ENCODE results near the gene HYAL1.
A peak's percentile ranks its signal among the peaks of the same experiment; 100 is the strongest.
"Not testable (repeated sequence)": the region's sequence is repeated elsewhere in the genome, so short reads cannot be mapped to it uniquely, and the experiment has no call there.

HYAL1 gene

DNA sequence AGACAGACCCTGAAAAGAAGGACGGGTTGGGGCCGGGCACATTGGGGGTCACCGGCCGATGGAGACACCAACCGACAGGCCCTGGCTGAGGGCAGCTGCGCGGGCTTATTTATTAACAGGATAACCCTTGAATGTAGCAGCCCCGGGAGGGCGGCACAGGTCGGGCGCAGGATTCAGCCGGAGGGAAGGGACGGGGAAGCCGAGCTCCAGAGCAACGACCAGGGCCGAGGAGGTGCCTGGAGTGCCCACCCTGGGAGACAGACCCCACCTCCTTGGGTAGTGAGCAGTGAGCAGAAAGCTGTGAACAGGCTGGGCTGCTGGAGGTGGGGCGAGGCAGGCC is 26.6 kb downstream of the HYAL1 start:
- Mint-ChIP-seq H3K36me3 (no peaks in the 10 kb centered on the region), H3K4me3 (no peak overlapping the region), H3K9me3 (no peaks in the 10 kb centered on the region), H3K27me3 (peaks cover 19% of the 10 kb centered on the region), H3K27ac (no peak overlapping the region), H3K4me1 (peaks cover 26% of the 10 kb centered on the region)

DNA sequence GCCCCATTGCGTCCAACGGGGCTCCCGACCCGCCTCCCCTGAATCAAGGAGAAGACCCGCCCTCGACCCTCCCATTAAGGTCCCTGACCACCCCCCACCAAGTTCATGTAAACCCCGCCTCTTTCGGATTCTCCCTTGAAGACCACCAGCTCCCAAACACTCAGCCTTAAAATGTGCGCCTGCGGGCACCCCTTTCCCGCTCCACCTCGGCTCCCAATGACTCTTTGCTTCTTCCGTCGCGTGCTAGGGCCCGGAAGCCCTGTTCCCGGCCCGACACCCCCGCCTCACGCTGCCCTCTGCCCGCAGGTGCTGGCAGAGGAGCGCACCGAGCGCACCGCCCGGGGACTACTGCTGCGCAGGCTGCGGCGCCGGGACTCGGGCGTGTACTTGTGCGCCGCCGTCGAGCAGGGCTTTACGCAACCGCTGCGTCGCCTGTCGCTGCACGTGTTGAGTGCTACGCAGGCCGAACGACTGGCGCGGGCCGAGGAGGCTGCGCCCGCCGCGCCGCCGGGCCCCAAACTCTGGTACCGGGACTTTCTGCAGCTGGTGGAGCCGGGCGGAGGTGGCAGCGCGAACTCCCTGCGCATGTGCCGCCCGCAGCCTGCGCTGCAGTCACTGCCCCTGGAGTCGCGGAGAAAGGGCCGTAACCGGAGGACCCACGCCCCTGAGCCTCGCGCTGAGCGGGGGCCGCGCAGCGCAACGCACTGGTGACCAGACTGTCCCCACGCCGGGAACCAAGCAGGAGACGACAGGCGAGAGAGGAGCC is 27.2 kb downstream of the HYAL1 start:
- H3K4me3 Mint-ChIP-seq: peak overlapping the region; percentile 79
- no peak overlapping the region for H3K27ac Mint-ChIP-seq
- H3K36me3 Mint-ChIP-seq: no peaks in the 10 kb centered on the region
- H3K9me3 Mint-ChIP-seq: no peaks in the 10 kb centered on the region
- peaks cover 26% of the 10 kb centered on the region for H3K4me1 Mint-ChIP-seq
- H3K27me3 Mint-ChIP-seq: peaks cover 19% of the 10 kb centered on the region

DNA sequence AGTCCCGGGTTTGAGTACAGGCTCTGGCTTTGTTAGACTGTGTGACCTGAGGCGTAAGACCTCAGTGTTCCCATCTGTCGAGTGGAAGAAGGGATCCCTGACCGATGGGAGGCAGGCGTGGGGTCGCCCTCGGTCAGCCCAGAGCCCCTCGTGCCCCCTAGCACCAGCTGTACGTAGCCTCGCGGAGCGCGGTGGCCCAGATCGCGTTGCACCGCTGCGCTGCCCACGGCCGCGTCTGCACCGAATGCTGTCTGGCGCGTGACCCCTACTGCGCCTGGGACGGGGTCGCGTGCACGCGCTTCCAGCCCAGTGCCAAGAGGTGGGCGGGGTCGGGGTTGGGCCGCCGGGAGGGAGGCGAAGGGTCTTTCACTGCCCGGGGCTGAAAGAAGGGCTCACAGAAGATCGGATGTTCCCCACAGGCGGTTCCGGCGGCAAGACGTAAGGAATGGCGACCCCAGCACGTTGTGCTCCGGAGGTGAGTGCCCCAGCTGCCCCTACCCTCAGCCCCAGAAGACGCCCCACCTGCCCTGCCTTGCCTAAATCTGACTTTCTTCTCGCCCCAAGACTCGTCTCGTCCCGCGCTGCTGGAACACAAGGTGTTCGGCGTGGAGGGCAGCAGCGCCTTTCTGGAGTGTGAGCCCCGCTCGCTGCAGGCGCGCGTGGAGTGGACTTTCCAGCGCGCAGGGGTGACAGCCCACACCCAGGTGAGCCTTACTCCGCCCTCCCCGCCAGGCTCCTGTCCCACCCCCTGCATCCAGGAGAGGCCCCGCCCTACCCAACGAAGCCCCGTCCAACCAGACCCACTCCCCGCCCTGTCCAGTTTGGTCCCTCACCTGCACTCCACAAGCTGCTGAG is 28.0 kb downstream of the HYAL1 start:
- peaks cover 26% of the 10 kb centered on the region for H3K4me1 Mint-ChIP-seq
- peaks cover 19% of the 10 kb centered on the region for H3K27me3 Mint-ChIP-seq
- H3K4me3 Mint-ChIP-seq: peak overlapping the region; percentile 79
- peak overlapping the region; percentile 30 for H3K27ac Mint-ChIP-seq
- H3K9me3 Mint-ChIP-seq: no peaks in the 10 kb centered on the region
- no peaks in the 10 kb centered on the region for H3K36me3 Mint-ChIP-seq

DNA sequence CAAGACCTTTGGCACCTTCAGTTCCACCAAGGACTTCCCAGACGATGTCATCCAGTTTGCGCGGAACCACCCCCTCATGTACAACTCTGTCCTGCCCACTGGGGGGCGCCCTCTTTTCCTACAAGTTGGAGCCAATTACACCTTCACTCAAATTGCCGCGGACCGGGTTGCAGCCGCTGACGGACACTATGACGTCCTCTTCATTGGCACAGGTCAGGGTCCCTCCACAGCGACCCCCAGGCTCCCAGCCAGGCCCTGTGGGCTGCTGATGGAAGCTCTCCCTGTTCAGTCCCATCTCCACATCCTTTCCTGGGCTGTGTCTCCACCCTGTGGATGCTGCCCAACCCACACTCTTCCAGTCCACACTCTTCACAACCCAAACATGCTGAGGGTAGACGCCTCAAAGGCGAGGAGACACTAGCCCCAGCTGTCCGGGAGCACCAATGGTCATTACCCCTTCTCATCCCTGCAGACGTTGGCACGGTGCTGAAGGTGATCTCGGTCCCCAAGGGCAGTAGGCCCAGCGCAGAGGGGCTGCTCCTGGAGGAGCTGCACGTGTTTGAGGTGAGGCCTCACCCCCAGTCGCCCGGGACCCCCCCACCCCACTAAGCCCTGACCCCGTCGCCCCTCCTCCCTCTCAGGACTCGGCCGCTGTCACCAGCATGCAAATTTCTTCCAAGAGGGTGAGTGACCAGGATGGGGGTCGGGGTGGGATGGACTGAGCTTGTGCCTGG is 28.8 kb downstream of the HYAL1 start:
- Mint-ChIP-seq H3K9me3 (no peaks in the 10 kb centered on the region), H3K27me3 (peaks cover 19% of the 10 kb centered on the region), H3K4me3 (peak overlapping the region; percentile 33), H3K4me1 (peaks cover 26% of the 10 kb centered on the region), H3K27ac (no peak overlapping the region), H3K36me3 (no peaks in the 10 kb centered on the region)

DNA sequence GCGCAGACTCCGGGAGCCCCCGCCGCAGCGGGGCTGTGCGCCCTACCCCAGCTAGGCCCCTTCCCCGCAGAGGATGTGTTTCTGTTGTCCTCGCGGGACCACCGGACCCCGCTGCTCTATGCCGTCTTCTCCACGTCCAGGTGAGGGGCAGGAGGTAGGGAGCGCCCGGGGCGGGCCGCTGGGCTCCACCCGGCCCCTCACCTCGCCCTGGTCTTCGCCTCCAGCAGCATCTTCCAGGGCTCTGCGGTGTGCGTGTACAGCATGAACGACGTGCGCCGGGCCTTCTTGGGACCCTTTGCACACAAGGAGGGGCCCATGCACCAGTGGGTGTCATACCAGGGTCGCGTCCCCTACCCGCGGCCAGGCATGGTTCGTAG is 29.7 kb downstream of the HYAL1 start:
- H3K27ac Mint-ChIP-seq: no peak overlapping the region
- H3K4me3 Mint-ChIP-seq: no peak overlapping the region

DNA sequence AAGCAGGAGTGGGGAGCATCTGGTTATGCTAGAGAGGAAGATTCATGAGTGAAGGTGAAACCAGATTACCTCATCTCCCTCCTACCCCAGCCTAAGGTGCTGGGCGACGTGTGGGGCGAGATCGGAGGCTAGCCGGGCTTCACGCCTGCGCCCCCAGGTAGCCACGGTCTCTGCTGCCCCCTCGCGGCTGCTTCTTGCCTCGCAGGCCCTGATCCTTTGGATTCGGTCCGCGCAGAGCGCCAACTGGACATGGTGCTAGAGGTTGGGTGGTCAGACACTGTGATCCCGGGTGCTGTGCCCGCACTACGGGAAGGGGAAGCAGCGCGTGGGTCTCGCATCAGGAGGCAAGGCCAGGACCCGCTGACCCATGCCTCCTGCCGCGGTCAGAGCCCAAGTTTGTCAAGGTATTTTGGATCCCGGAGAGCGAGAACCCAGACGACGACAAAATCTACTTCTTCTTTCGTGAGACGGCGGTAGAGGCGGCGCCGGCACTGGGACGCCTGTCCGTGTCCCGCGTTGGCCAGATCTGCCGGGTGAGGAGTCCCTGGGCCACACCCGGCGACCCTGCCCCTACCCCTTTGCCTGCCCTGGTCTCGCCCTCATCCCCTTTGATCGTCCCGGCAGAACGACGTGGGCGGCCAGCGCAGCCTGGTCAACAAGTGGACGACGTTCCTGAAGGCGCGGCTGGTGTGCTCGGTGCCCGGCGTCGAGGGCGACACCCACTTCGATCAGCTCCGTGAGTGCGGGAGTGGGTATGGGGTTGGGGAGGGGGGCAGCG is 30.3 kb downstream of the HYAL1 start:
- H3K27ac Mint-ChIP-seq: peak overlapping the region; percentile 68
- peaks cover 19% of the 10 kb centered on the region for H3K27me3 Mint-ChIP-seq
- no peaks in the 10 kb centered on the region for H3K36me3 Mint-ChIP-seq
- H3K4me3 Mint-ChIP-seq: peak overlapping the region; percentile 69
- no peaks in the 10 kb centered on the region for H3K9me3 Mint-ChIP-seq
- peaks cover 26% of the 10 kb centered on the region for H3K4me1 Mint-ChIP-seq

More for the DNA sequence above, 29.7 kb downstream of the HYAL1 start:
- peaks cover 19% of the 10 kb centered on the region for H3K27me3 Mint-ChIP-seq
- no peaks in the 10 kb centered on the region for H3K9me3 Mint-ChIP-seq
- H3K36me3 Mint-ChIP-seq: no peaks in the 10 kb centered on the region
- peaks cover 26% of the 10 kb centered on the region for H3K4me1 Mint-ChIP-seq

DNA sequence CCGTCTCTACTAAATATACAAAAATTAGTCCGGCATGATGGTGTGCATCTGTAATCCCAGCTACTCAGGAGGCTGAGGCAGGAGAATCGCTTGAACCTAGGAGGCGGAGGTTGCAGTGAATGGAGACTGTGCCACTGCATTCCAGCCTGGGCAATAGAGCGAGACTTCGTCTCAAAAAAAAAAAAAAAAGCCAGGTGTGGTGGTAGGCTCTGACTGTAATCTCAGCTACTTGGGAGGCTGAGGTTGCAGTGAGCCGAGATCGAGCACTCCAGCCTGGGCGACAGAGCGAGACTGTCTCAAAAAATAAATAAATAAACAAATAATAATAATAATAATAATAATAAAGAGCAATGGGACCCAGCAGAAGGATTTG is 30.9 kb downstream of the HYAL1 start:
- not testable (repeated sequence) for H3K9me3 Mint-ChIP-seq, H3K36me3 Mint-ChIP-seq, H3K27ac Mint-ChIP-seq, H3K4me3 Mint-ChIP-seq
- Mint-ChIP-seq H3K4me1 (peaks cover 26% of the 10 kb centered on the region), H3K27me3 (peaks cover 19% of the 10 kb centered on the region)

DNA sequence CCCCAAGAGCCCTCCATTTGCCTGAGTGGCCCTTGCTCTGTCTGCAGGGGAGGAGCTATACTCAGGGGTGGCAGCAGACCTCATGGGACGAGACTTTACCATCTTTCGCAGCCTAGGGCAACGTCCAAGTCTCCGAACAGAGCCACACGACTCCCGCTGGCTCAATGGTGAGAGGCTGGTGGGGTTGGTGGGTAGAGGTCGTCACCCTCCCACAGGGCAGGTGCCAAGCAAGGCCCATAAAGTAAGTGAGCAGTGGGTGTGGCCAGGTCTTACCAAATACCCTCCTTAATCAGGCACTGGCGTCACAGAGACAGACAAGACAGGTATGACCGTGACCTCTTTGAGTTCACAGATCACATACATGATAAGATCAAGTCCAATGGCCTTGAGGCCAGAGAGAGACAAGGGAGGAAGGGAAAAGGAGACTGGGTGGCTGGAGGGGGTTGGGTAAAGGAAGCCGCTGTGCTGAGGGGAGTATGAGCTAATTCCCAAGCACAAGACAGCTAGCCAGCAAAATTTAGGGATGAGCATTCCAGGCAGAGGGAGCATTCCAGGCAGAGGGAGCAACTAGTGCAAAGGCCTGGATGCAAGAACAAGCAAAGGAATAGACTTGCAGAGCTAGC is 31.9 kb downstream of the HYAL1 start:
- Mint-ChIP-seq H3K4me1 (peaks cover 26% of the 10 kb centered on the region), H3K27me3 (peaks cover 19% of the 10 kb centered on the region), H3K36me3 (no peaks in the 10 kb centered on the region), H3K9me3 (no peaks in the 10 kb centered on the region), H3K27ac (no peak overlapping the region), H3K4me3 (no peak overlapping the region)

DNA sequence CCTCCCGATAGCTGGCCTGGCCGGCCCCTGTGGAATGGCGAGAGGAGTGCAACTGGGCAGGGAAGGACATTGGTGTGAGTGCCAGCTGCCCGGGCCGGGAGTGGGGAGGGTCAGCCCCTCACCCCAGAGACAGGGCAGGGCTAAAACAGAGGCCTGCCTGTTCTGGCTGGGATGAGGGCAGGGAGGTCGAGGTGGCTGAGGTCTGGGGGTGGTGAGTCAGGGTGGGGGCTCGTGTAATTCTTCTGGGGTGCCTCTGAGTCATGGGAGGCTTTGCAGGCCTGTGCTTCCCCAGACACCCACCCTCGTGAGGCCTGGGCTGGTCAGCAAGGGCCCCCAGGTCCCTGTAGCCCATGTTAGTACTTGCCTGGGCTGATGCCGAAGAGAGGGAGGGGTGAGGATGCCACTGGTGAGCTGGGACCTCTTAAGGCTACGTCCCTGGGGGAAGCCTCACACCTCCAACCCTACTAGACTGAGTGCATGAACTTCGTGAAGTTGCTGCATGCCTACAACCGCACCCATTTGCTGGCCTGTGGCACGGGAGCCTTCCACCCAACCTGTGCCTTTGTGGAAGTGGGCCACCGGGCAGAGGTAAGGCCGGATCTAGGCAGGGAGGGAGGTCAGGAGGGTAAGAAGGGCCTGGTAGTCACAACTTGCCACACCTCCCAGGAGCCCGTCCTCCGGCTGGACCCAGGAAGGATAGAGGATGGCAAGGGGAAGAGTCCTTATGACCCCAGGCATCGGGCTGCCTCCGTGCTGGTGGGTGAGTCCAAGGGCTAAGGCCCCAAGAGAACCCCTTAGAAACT is 32.8 kb downstream of the HYAL1 start:
- peaks cover 21% of the 10 kb centered on the region for H3K4me1 Mint-ChIP-seq
- H3K36me3 Mint-ChIP-seq: no peaks in the 10 kb centered on the region
- H3K4me3 Mint-ChIP-seq: no peak overlapping the region
- H3K9me3 Mint-ChIP-seq: no peaks in the 10 kb centered on the region
- no peak overlapping the region for H3K27ac Mint-ChIP-seq
- peaks cover 19% of the 10 kb centered on the region for H3K27me3 Mint-ChIP-seq

DNA sequence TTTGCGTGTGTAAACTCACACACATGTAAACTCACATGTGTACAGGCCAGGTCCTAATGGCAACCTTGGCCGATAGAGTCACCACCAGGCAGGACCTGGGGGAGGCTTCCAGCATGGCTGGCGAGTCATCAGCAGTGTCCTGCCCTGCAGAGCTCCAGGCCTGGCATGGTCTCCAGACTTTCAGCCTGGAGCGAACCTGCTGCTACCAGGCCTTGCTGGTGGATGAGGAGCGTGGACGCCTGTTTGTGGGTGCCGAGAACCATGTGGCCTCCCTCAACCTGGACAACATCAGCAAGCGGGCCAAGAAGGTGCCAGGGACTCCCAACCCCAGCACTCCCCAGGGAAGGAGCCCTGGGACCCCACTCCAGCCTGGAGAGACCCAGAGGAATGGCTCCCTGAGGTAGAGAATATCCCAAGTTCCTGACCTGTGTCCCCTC is 33.4 kb downstream of the HYAL1 start:
- H3K4me1 Mint-ChIP-seq: peaks cover 15% of the 10 kb centered on the region
- no peak overlapping the region for H3K4me3 Mint-ChIP-seq
- H3K36me3 Mint-ChIP-seq: no peaks in the 10 kb centered on the region
- H3K27ac Mint-ChIP-seq: no peak overlapping the region
- H3K27me3 Mint-ChIP-seq: peaks cover 15% of the 10 kb centered on the region
- H3K9me3 Mint-ChIP-seq: no peaks in the 10 kb centered on the region

DNA sequence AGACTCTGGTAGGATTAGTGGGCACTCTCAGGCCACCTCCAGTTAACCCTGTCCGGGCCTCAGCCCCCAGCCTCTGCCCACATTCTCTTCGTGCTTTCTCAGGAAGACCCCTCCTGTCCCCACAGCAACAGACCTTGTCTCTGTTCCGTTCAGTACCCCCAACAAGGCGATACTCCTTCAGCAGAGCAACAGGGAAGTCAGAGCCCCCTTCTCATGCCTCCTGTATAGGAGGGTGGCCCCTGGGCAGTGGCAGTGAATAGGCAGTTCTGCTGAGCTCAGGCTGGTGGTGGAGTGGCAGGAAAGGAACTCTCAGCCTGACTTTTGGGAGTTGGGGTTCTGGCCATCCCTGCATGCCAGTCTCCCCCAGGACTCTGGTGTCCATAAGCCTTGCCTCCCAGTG is 33.9 kb downstream of the HYAL1 start:
- H3K4me3 Mint-ChIP-seq: no peak overlapping the region

DNA sequence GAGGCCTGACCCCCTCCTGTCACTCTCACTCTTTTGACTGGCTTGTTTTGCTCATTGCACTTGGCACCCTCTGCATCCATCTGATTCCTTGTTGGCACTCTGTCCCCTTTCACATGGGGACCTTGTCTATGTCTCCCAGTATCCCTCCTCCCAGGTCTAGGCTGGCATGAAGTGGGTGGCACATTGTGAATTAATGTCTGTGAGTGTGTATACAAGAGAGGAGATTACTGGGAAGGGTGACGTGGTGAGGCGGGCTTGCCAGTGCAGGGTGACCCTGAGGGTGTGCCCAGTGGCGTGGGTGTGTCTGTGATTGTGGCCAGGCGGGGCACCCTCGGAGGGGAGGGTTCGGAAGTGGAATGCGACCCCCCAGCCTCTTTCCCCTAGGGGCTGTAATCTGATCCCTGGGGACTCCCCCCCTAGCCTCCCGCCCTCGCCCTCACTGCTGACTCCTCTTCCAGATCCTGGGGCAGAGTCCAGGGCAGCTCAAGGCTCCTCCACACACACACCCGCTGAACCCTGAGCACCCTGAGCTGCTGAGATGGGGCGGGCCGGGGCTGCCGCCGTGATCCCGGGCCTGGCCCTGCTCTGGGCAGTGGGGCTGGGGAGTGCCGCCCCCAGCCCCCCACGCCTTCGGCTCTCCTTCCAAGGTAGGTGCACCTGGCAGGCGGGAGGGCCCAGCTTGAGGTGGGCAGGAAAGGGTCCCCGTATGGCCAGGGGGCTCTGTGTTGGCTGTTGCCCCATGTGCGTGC is 34.5 kb downstream of the HYAL1 start, which contains the start of gene SEMA3B:
TSS of gene SEMA3B (plus strand) at position 445 of the 749 bp plus-strand sequence. CDS start at position 539, 94 bp downstream.
- H3K9me3 Mint-ChIP-seq: no peaks in the 10 kb centered on the region
- H3K27me3 Mint-ChIP-seq: peaks cover 7% of the 10 kb centered on the region
- H3K4me1 Mint-ChIP-seq: peaks cover 5% of the 10 kb centered on the region
- no peaks in the 10 kb centered on the region for H3K36me3 Mint-ChIP-seq
- no peak within 1 kb of the TSS for H3K4me3 Mint-ChIP-seq
- H3K27ac Mint-ChIP-seq: no peak within 1 kb of the TSS

More for the DNA sequence above, 33.9 kb downstream of the HYAL1 start:
- Mint-ChIP-seq H3K36me3 (no peaks in the 10 kb centered on the region), H3K9me3 (no peaks in the 10 kb centered on the region), H3K27me3 (peaks cover 12% of the 10 kb centered on the region), H3K27ac (no peak overlapping the region), H3K4me1 (peaks cover 11% of the 10 kb centered on the region)

DNA sequence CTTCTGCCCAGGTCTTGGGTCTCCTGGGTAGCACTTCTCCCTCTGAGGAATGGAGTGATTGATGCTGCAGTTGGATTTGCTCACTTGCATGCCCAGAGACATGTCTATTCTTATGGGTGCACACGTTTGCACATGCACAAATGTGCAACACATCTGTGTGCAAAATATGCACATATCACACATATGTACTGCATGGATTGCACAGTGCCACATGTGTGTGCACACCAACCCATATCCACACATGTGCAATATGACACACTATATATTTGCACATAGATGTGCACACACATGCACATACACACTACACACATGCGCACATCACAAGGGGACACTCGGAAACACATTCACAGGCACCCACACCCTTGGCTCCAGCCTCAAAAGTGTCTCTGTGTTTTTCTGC is 35.1 kb downstream of the HYAL1 start:
- H3K9me3 Mint-ChIP-seq: no peaks in the 10 kb centered on the region
- peaks cover 7% of the 10 kb centered on the region for H3K27me3 Mint-ChIP-seq
- no peaks in the 10 kb centered on the region for H3K36me3 Mint-ChIP-seq
- H3K27ac Mint-ChIP-seq: no peak overlapping the region
- H3K4me3 Mint-ChIP-seq: no peak overlapping the region
- peaks cover 5% of the 10 kb centered on the region for H3K4me1 Mint-ChIP-seq

Measured in activated naive CD4-positive, alpha-beta T cell treated with anti-CD3 and anti-CD28 coated beads, Interleukin-2, amount 50 U/mL, for 24 hours (primary cell).